Trophoblast cell (in vitro differentiated cells and primary cell): ENCODE data around the gene CWC25.
"Not testable (repeated sequence)": the region's sequence is repeated elsewhere in the genome, so short reads cannot be mapped to it uniquely, and the experiment has no call there.

ENCODE experiments used
- DNase-seq, 2 donors: peaks; one replicate each; pipeline ENCODE4 v3.0.0-alpha.2; 2016
- H2AFZ ChIP-seq: 2 replicates; pipeline ENCODE4 v1.6.1; 2013; ENCODE audit warnings: low read length, moderate library complexity, mild to moderate bottlenecking; ENCODE audit not compliant: insufficient read depth, poor library complexity
- H2AK5ac ChIP-seq: 2 replicates; pipeline ENCODE4 v1.6.1; 2013; ENCODE audit warnings: mild to moderate bottlenecking, low read length
- H2BK120ac ChIP-seq: 2 replicates; pipeline ENCODE4 v1.6.1; 2013; ENCODE audit warnings: low read length, mild to moderate bottlenecking, moderate library complexity; ENCODE audit not compliant: insufficient read depth, poor library complexity
- H2BK12ac ChIP-seq: 2 replicates; pipeline ENCODE4 v1.6.1; 2013; ENCODE audit warnings: mild to moderate bottlenecking, low read length, moderate library complexity
- H2BK5ac ChIP-seq: 2 replicates; pipeline ENCODE4 v1.6.1; 2013; ENCODE audit warnings: low read length, low read depth, moderate library complexity, mild to moderate bottlenecking; ENCODE audit not compliant: poor library complexity
- H3K14ac ChIP-seq: 2 replicates; pipeline ENCODE4 v1.6.1; 2013; ENCODE audit warnings: mild to moderate bottlenecking, low read length
- H3K18ac ChIP-seq: 2 replicates; pipeline ENCODE4 v1.6.1; 2013; ENCODE audit warnings: mild to moderate bottlenecking, low read length
- H3K23ac ChIP-seq: 2 replicates; pipeline ENCODE4 v1.6.1; 2013; ENCODE audit warnings: low read length
- H3K27ac ChIP-seq: 2 replicates; pipeline ENCODE4 v1.5.1; 2013; ENCODE audit warnings: low read depth, mild to moderate bottlenecking, inconsistent platforms, low read length, moderate library complexity
- H3K27me3 ChIP-seq: 2 replicates; pipeline ENCODE4 v1.6.1; 2013; ENCODE audit warnings: inconsistent platforms, mild to moderate bottlenecking, low read length, moderate library complexity; ENCODE audit not compliant: insufficient read depth
- H3K36me3 ChIP-seq, 2 experiments: 1 replicate in 1 of 2; 2 replicates in 1 of 2; pipeline ENCODE4 v1.6.1; 2013; ENCODE audit warnings: low read length in 2 of 2, mild to moderate bottlenecking in 2 of 2, moderate library complexity in 1 of 2; ENCODE audit not compliant: insufficient read depth in 2 of 2, control insufficient read depth in 1 of 2
- H3K4ac ChIP-seq: 2 replicates; pipeline ENCODE4 v1.6.1; 2013; ENCODE audit warnings: low read depth, mild to moderate bottlenecking, low read length, moderate library complexity
- H3K4me1 ChIP-seq, 2 experiments: 1 replicate in 1 of 2; 2 replicates in 1 of 2; pipeline ENCODE4 v1.6.1; 2013; ENCODE audit warnings: low read length in 2 of 2, mild to moderate bottlenecking in 2 of 2, moderate library complexity in 1 of 2; ENCODE audit not compliant: insufficient read depth in 2 of 2, control insufficient read depth in 1 of 2
- H3K4me2 ChIP-seq: 2 replicates; pipeline ENCODE4 v1.6.1; 2013; ENCODE audit warnings: inconsistent platforms, mild to moderate bottlenecking, low read length, moderate library complexity
- H3K4me3 ChIP-seq: 2 replicates; pipeline ENCODE4 v1.5.1; 2013; ENCODE audit warnings: mild to moderate bottlenecking, low read depth, low read length, inconsistent platforms
- H3K79me1 ChIP-seq: one replicate; pipeline ENCODE4 v1.6.1; 2013; ENCODE audit warnings: low read length
- H3K79me2 ChIP-seq: 2 replicates; pipeline ENCODE4 v1.6.1; 2013; ENCODE audit warnings: low read length, mild to moderate bottlenecking; ENCODE audit not compliant: control insufficient read depth, insufficient read depth, poor library complexity
- H3K9ac ChIP-seq: 2 replicates; pipeline ENCODE4 v1.6.1; 2013; ENCODE audit warnings: mild to moderate bottlenecking, low read length
- H3K9me3 ChIP-seq: 2 replicates; pipeline ENCODE4 v1.6.1; 2013; ENCODE audit warnings: low read depth, mild to moderate bottlenecking, control low read depth, inconsistent platforms, low read length; ENCODE audit not compliant: insufficient read depth
- H4K12ac ChIP-seq: 2 replicates; pipeline ENCODE4 v1.6.1; 2013; ENCODE audit warnings: low read depth, mild to moderate bottlenecking, low read length, moderate library complexity
- H4K8ac ChIP-seq: 2 replicates; pipeline ENCODE4 v1.6.1; 2013; ENCODE audit warnings: low read depth, mild to moderate bottlenecking, low read length, moderate library complexity
- H4K91ac ChIP-seq: one replicate; pipeline ENCODE4 v1.6.1; 2013; ENCODE audit warnings: low read depth, mild to moderate bottlenecking, low read length, moderate library complexity
- WGBS: extraction: QIAGEN DNeasy Blood & Tissue Kit; methylation state at CpG from one replicate; pipeline ENCODE4 v1.1.7; 2013; ENCODE audit warnings: missing lambda C conversion rate; ENCODE audit not compliant: insufficient read length, insufficient coverage; ENCODE audit errors: extremely low coverage; 5-methylcytosine and 5-hydroxymethylcytosine counted together

CWC25 gene

DNA sequence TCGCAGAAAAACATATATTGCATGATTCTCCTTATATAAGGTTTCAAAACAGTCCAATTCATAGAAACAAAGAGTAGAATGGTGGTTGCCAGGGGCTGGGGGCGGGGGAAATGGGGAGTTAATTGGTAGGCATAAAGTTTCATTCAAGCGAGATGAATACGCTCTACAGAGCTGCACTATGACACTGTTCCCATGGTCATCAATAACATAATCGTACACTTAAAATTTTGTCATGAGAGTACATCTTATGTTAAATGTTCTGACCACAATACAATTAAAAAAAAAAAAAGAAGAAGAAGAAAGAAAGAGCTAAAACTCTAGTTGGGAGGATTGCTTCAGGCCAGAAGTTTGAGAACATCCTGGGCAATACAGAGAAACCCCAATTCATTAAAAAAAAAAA lies 30.9 kb downstream of the CWC25 start:
- Histone ChIP-seq H3K9me3 (no peaks in the 10 kb centered on the region), H4K91ac (no peak overlapping the region)
- WGBS = no CpG with 5 or more reads among the region's 5 CpGs

DNA sequence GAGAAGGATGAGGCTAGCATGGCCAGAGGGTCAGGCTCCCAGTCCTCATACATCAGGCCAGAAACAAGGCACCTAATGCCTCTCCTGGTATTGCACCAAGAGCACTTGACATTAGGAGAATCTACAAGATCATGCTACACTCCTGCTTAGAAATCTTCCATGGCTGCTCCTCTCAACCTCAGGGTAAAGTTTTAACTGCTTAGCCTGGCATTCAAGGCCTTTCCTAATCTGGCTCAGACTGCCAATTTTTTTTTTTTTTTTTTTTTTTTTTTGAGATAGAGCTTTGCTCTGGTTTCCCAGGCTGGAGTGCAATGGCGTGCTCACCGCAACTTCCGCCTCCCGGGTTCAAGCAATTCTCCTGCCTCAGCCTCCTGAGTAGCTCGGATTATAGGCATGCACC lies 34.0 kb downstream of the CWC25 start:
- H4K8ac ChIP-seq = no peak overlapping the region
- H2BK5ac ChIP-seq = no peak overlapping the region
- no peak for DNase-seq
- H3K79me2 ChIP-seq = no peaks in the 10 kb centered on the region
- no peak overlapping the region for H4K91ac ChIP-seq
- H3K14ac ChIP-seq = no peak overlapping the region
- no peak overlapping the region for H3K23ac ChIP-seq
- H4K12ac ChIP-seq = no peak overlapping the region
- H3K9me3 ChIP-seq = no peaks in the 10 kb centered on the region
- no peak overlapping the region for H3K4me2 ChIP-seq
- H3K4me3 ChIP-seq = no peak overlapping the region
- peaks cover 10 to 16% of the 10 kb centered on the region in 2 experiments for H3K36me3 ChIP-seq
- no peak overlapping the region for H3K18ac ChIP-seq
- H2AK5ac ChIP-seq = no peak overlapping the region
- peaks cover 0 to 6% of the 10 kb centered on the region in 2 experiments for H3K4me1 ChIP-seq
- no peak overlapping the region for H3K27ac ChIP-seq
- no CpG with 5 or more reads among the region's 5 CpGs for WGBS
- no peaks in the 10 kb centered on the region for H3K79me1 ChIP-seq
- no peak overlapping the region for H2AFZ ChIP-seq
- H3K4ac ChIP-seq = no peak overlapping the region
- H3K9ac ChIP-seq = no peak overlapping the region
- no peaks in the 10 kb centered on the region for H3K27me3 ChIP-seq
- no peak overlapping the region for H2BK120ac ChIP-seq
- H2BK12ac ChIP-seq = no peak overlapping the region

More for the DNA sequence above, 30.9 kb downstream of the CWC25 start:
- no peaks in the 10 kb centered on the region for H3K27me3 ChIP-seq
- DNase-seq = no peak
- H3K36me3 ChIP-seq = peaks cover 2 to 6% of the 10 kb centered on the region in 2 experiments
- no peak overlapping the region for H3K27ac ChIP-seq
- no peak overlapping the region for H2AK5ac ChIP-seq
- H2BK5ac ChIP-seq = no peak overlapping the region
- no peak overlapping the region for H3K4me2 ChIP-seq
- H3K14ac ChIP-seq = no peak overlapping the region
- no peak overlapping the region for H3K4ac ChIP-seq
- H3K79me2 ChIP-seq = peaks cover 8% of the 10 kb centered on the region
- no peak overlapping the region for H3K9ac ChIP-seq
- H3K4me1 ChIP-seq = peaks cover 0 to 12% of the 10 kb centered on the region in 2 experiments
- H2BK120ac ChIP-seq = no peak overlapping the region
- no peak overlapping the region for H3K4me3 ChIP-seq
- H4K12ac ChIP-seq = no peak overlapping the region
- H2AFZ ChIP-seq = no peak overlapping the region
- no peak overlapping the region for H2BK12ac ChIP-seq
- no peak overlapping the region for H3K23ac ChIP-seq
- H3K18ac ChIP-seq = no peak overlapping the region
- H4K8ac ChIP-seq = no peak overlapping the region
- peaks cover 5% of the 10 kb centered on the region for H3K79me1 ChIP-seq

DNA sequence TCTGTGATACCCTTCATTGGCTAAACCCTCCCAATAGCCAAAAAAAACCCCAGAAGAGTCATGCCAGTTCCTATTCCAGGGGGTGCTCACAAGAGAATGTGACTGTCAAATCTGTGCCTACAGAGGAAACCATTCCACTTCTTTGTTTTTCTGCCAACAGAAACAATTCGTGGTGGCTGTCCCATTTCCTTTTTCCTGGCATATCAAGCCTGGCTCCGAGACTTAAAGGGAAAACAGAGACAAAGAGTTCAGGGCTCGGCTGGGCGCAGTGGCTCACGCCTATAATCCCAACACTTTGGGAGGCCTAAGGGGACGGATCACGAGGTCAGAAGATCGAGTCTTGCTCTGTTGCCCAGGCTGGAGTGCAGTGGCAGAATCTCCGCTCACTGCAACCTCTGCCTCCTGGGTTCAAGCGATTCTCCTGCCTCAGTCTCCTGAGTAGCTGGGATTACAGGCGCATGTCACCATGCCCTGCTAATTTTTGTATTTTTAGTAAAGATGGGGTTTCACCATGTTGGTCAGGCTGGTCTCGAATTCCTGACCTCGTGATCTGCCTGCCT lies 34.9 kb downstream of the CWC25 start:
- not testable (repeated sequence) for H3K4me1 ChIP-seq, H3K79me2 ChIP-seq, H3K4ac ChIP-seq, H4K12ac ChIP-seq, H3K4me3 ChIP-seq, H3K18ac ChIP-seq, H2BK12ac ChIP-seq, H3K27ac ChIP-seq, H3K9me3 ChIP-seq, H3K79me1 ChIP-seq, DNase-seq, H2AK5ac ChIP-seq, H2BK5ac ChIP-seq, H3K23ac ChIP-seq, H3K14ac ChIP-seq, H3K27me3 ChIP-seq, H3K9ac ChIP-seq, H3K4me2 ChIP-seq, H2AFZ ChIP-seq, H2BK120ac ChIP-seq, H4K8ac ChIP-seq, H4K91ac ChIP-seq
- peaks cover 14 to 21% of the 10 kb centered on the region in 2 experiments for H3K36me3 ChIP-seq
- no CpG with 5 or more reads among the region's 13 CpGs for WGBS

DNA sequence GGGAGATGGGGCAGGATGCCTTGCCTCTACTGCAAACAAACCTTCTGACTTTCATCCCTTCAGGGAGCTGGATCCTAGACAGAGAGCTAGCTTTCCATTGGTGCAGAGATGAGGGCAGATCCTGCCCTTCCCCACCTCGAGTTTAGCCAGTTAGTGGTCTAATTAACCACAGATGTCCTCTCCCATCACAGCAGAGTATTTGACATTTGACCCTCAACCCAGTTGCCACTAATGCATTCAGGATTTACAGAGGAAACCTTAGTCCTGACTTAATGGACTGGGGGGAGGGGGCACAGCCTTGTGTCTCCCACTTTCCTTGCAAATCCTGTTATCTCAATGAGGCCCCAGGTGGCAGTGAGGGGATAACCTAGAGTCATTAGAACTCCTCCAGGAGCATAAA lies 35.9 kb downstream of the CWC25 start:
- no peaks in the 10 kb centered on the region for H3K9me3 ChIP-seq
- no peak overlapping the region for H3K9ac ChIP-seq
- no peak overlapping the region for H3K23ac ChIP-seq
- H4K8ac ChIP-seq = no peak overlapping the region
- peaks cover 0 to 6% of the 10 kb centered on the region in 2 experiments for H3K4me1 ChIP-seq
- no peaks in the 10 kb centered on the region for H3K79me2 ChIP-seq
- H3K18ac ChIP-seq = no peak overlapping the region
- no CpG with 5 or more reads among the region's 1 CpG for WGBS
- no peak overlapping the region for H2BK12ac ChIP-seq
- no peak overlapping the region for H2AFZ ChIP-seq
- no peak overlapping the region for H3K4me3 ChIP-seq
- no peak overlapping the region for H2BK5ac ChIP-seq
- H4K91ac ChIP-seq = no peak overlapping the region
- no peak overlapping the region for H4K12ac ChIP-seq
- no peak overlapping the region for H3K27ac ChIP-seq
- no peak overlapping the region for H3K14ac ChIP-seq
- H3K36me3 ChIP-seq = peaks cover 13 to 30% of the 10 kb centered on the region in 2 experiments
- H3K27me3 ChIP-seq = no peaks in the 10 kb centered on the region
- DNase-seq = no peak
- no peaks in the 10 kb centered on the region for H3K79me1 ChIP-seq
- no peak overlapping the region for H3K4me2 ChIP-seq
- no peak overlapping the region for H2AK5ac ChIP-seq
- no peak overlapping the region for H2BK120ac ChIP-seq
- H3K4ac ChIP-seq = no peak overlapping the region
